ENCODE measurements around the gene GRIK4. TPM values are rescaled to one million over a fixed set of nuclear protein-coding genes. Genes with fewer than 3 reads are reported as not detected.

GRIK4 gene
- total and polyA plus RNA-seq, 2 donors (not counting 3 experiments of a cell fraction or from before 2014, with no cell fraction given), result 0.81 to 1.6 TPM

DNA sequence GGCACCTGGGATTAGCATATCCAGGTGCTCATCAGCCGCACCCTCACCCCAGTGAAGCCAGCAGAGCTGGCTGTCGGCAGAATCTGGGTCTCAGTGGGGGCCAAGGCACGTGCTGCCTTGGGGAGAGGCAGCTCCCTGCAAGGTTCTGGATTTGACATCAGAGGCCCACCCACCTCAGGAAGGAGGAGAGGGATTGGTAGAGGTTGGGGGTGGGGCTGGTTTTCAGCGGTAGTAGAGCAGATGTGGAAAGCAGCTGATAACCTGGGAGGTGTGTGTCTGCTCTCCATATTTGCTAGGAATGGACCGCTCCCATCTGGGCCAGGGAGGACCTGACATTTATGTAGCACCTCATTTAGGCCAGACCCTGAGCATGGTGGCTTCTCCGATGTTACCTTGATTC, 147.5 kb downstream of the GRIK4 start:
- dilution Hi-C loops (cut with MboI; ENCODE audit: extremely low pct_ligation_motif_present, low sequenced_read_pairs) (no loop called here), intact Hi-C loops (cut with micrococcal nuclease) (no loop called here)
- Histone ChIP-seq H3K4me1 (ENCODE audit: control insufficient read depth, extremely low read depth, insufficient read depth, low read length) (no peaks in the 10 kb centered on the region), H3K79me2 (ENCODE audit: control insufficient read depth, insufficient read depth, low read length) (no peaks in the 10 kb centered on the region), H3K36me3 (ENCODE audit: control insufficient read depth in 2 of 2, extremely low read depth in 1 of 2, insufficient read depth in 2 of 2, low read length in 2 of 2) (no peaks in the 10 kb centered on the region), H4K20me1 (replicated peaks; ENCODE audit: control insufficient read depth, extremely low read depth, insufficient read depth, low read length) (no peaks in the 10 kb centered on the region), H2AFZ (ENCODE audit: low read depth, low read length) (no peak overlapping the region), H3K9me3 (replicated peaks; ENCODE audit: control insufficient read depth, insufficient read depth, low read length) (no peaks in the 10 kb centered on the region), H3K9me1 (replicated peaks; ENCODE audit: control insufficient read depth, extremely low read depth, insufficient read depth, low read length) (no peaks in the 10 kb centered on the region), H3K4me3 (replicated peaks in 1 of 3; ENCODE audit: insufficient read depth in 1 of 3, low read depth in 1 of 3, low read length in 3 of 3) (no peak overlapping the region), H3K4me2 (ENCODE audit: insufficient read depth, low read length) (no peak overlapping the region), H3K27me3 (ENCODE audit: control insufficient read depth in 2 of 2, insufficient read depth in 2 of 2, low read length in 2 of 2) (peaks cover 0 to 7% of the 10 kb centered on the region in 2 experiments), H3K9ac (replicated peaks; ENCODE audit: extremely low read depth, insufficient read depth, low read length) (no peak overlapping the region), H3K27ac (ENCODE audit: insufficient read depth, low read depth, low read length) (no peak overlapping the region)
- POLR2A ChIA-PET, result no interaction called here
- CTCF ChIA-PET, result interaction anchor here (1.2 to 2.5 kb wide), 5 partner anchors 21 to 143 kb away, joined by 3 to 14 read pairs (median 8); no protein-coding TSS in a partner anchor
- DNase-seq (ENCODE audit: low read depth, low spot score) (no peak), FAIRE-seq (no peak)
- BruUV-seq (replicated peaks), result no TSS peak
- TF ChIP-seq FOS (IDR thresholded peaks at IDR 0.05; ENCODE audit: borderline replicate concordance, insufficient read depth, low read length) (no peak), GATA2 (IDR thresholded peaks at IDR 0.05; ENCODE audit: insufficient read depth, insufficient read length, low read depth, low read length) (no peak), POLR2A (IDR thresholded peaks at IDR 0.05; ENCODE audit: low read depth, low read length) (no peak), MYC (IDR thresholded peaks at IDR 0.05; ENCODE audit: low read depth, low read length) (no peak), EZH2 (IDR thresholded peaks at IDR 0.05; ENCODE audit: borderline replicate concordance, low read depth, low read length, severe bottlenecking) (no peak), POLR2AphosphoS5 (IDR thresholded peaks at IDR 0.05; ENCODE audit: insufficient read depth, low read depth, low read length) (no peak), JUN (IDR thresholded peaks at IDR 0.05; ENCODE audit: borderline replicate concordance, insufficient read depth, insufficient read length, low read depth) (no peak)
- TF ChIP-seq, protein P1, sequence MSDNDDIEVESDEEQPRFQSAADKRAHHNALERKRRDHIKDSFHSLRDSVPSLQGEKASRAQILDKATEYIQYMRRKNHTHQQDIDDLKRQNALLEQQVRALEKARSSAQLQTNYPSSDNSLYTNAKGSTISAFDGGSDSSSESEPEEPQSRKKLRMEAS (IDR thresholded peaks at IDR 0.05; ENCODE audit: insufficient read depth, insufficient read length), result no peak
- TF ChIP-seq, protein P2, sequence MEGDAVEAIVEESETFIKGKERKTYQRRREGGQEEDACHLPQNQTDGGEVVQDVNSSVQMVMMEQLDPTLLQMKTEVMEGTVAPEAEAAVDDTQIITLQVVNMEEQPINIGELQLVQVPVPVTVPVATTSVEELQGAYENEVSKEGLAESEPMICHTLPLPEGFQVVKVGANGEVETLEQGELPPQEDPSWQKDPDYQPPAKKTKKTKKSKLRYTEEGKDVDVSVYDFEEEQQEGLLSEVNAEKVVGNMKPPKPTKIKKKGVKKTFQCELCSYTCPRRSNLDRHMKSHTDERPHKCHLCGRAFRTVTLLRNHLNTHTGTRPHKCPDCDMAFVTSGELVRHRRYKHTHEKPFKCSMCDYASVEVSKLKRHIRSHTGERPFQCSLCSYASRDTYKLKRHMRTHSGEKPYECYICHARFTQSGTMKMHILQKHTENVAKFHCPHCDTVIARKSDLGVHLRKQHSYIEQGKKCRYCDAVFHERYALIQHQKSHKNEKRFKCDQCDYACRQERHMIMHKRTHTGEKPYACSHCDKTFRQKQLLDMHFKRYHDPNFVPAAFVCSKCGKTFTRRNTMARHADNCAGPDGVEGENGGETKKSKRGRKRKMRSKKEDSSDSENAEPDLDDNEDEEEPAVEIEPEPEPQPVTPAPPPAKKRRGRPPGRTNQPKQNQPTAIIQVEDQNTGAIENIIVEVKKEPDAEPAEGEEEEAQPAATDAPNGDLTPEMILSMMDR (IDR thresholded peaks at IDR 0.05; ENCODE audit: extremely low read depth in 1 of 2, insufficient read depth in 1 of 2, low read depth in 1 of 2, low read length in 2 of 2), result no peak
